Liver (tissue), 9 donors: ENCODE measurements around the gene EMC1. TPM values are rescaled to one million over a fixed set of nuclear protein-coding genes. Genes with fewer than 3 reads are reported as not detected.

Source experiments
- DNase-seq: peaks from one replicate; pipeline ENCODE4 v3.0.0-alpha.2; 2017; ENCODE audit warnings: low spot score
- H3K27ac ChIP-seq, 2 donors: one replicate each; pipeline ENCODE4 v1.7.0; 2013; ENCODE audit warnings: inconsistent platforms in 2 of 2, low read length in 2 of 2, control low read depth in 1 of 2, low read depth in 1 of 2, mild to moderate bottlenecking in 1 of 2
- H3K27me3 ChIP-seq, 4 donors: one replicate each; pipeline versions ENCODE4 v1.6.1 to v1.7.0; 2013; ENCODE audit warnings: low read length in 3 of 4, inconsistent platforms in 1 of 4, mild to moderate bottlenecking in 1 of 4, moderate library complexity in 1 of 4; ENCODE audit not compliant: control insufficient read depth in 4 of 4, insufficient read depth in 4 of 4
- H3K36me3 ChIP-seq, 4 donors: one replicate each; pipeline versions ENCODE4 v1.6.1 to v1.7.0; 2013; ENCODE audit warnings: low read length in 3 of 4, mild to moderate bottlenecking in 3 of 4, low read depth in 1 of 4, moderate library complexity in 1 of 4; ENCODE audit not compliant: control insufficient read depth in 4 of 4, insufficient read depth in 3 of 4
- H3K4me1 ChIP-seq, 4 donors: one replicate each; pipeline versions ENCODE4 v1.6.1 to v1.7.0; 2013; ENCODE audit warnings: low read length in 3 of 4, mild to moderate bottlenecking in 3 of 4, moderate library complexity in 1 of 4; ENCODE audit not compliant: control insufficient read depth in 4 of 4, insufficient read depth in 4 of 4
- H3K4me3 ChIP-seq, 3 donors: one replicate each; pipeline versions ENCODE4 v1.6.1 to v1.7.0; 2013; ENCODE audit warnings: low read length in 3 of 3, control low read depth in 1 of 3, low read depth in 1 of 3, mild to moderate bottlenecking in 1 of 3
- H3K9ac ChIP-seq, 2 donors: one replicate each; pipeline ENCODE4 v1.7.0; 2013; ENCODE audit warnings: low read length in 2 of 2, mild to moderate bottlenecking in 2 of 2, moderate library complexity in 2 of 2, control low read depth in 1 of 2, low read depth in 1 of 2
- H3K9me3 ChIP-seq, 4 donors: one replicate each; pipeline versions ENCODE4 v1.6.1 to v1.7.0; 2013; ENCODE audit warnings: low read length in 3 of 4; ENCODE audit not compliant: control insufficient read depth in 4 of 4
- ATF3 ChIP-seq: IDR thresholded peaks from 2 replicates; pipeline ENCODE4 v1.6.1; 2016; ENCODE audit warnings: antibody characterized with exemption
- EGR1 ChIP-seq, 2 donors: IDR thresholded peaks; 2 replicates each; pipeline ENCODE4 v1.6.1; 2016 to 2018; ENCODE audit warnings: antibody characterized with exemption in 2 of 2, low read depth in 2 of 2
- FOXA1 ChIP-seq: IDR thresholded peaks from 2 replicates; pipeline ENCODE4 v1.6.1; 2016; ENCODE audit warnings: antibody characterized with exemption
- FOXA2 ChIP-seq: IDR thresholded peaks from 2 replicates; pipeline ENCODE4 v1.6.1; 2016; ENCODE audit warnings: antibody characterized with exemption
- GABPA ChIP-seq, 2 donors: IDR thresholded peaks in 1 of 2; conservative IDR thresholded peaks in 1 of 2; 2 replicates each; pipeline ENCODE4 v1.6.1; 2016; ENCODE audit warnings: antibody characterized with exemption in 2 of 2, mild to moderate bottlenecking in 1 of 2, moderate library complexity in 1 of 2
- HNF4A ChIP-seq, 2 donors: conservative IDR thresholded peaks; 2 replicates each; pipeline ENCODE4 v1.6.1; 2016; ENCODE audit warnings: antibody characterized with exemption in 2 of 2, mild to moderate bottlenecking in 2 of 2
- HNF4G ChIP-seq: IDR thresholded peaks from 2 replicates; pipeline ENCODE4 v1.6.1; 2016; ENCODE audit warnings: antibody characterized with exemption
- MAX ChIP-seq: IDR thresholded peaks from 2 replicates; pipeline ENCODE4 v1.6.1; 2016; ENCODE audit warnings: antibody characterized with exemption
- NR2F2 ChIP-seq: IDR thresholded peaks from 2 replicates; pipeline ENCODE4 v1.6.1; 2016; ENCODE audit warnings: antibody characterized with exemption
- RAD21 ChIP-seq, 2 donors: IDR thresholded peaks; 2 replicates each; pipeline ENCODE4 v1.6.1; 2016; ENCODE audit warnings: antibody characterized with exemption in 2 of 2, mild to moderate bottlenecking in 2 of 2
- REST ChIP-seq: IDR thresholded peaks from 2 replicates; pipeline ENCODE4 v1.6.1; 2016; ENCODE audit warnings: antibody characterized with exemption, mild to moderate bottlenecking
- RXRA ChIP-seq, 2 donors: IDR thresholded peaks; 2 replicates each; pipeline ENCODE4 v1.6.1; 2017 to 2018; ENCODE audit warnings: antibody characterized with exemption in 2 of 2, mild to moderate bottlenecking in 1 of 2
- SP1 ChIP-seq: IDR thresholded peaks from 2 replicates; pipeline ENCODE4 v1.6.1; 2018; ENCODE audit warnings: antibody characterized with exemption, mild to moderate bottlenecking
- TAF1 ChIP-seq: conservative IDR thresholded peaks from 2 replicates; pipeline ENCODE4 v1.6.1; 2016; ENCODE audit warnings: antibody characterized with exemption, mild to moderate bottlenecking
- YY1 ChIP-seq: IDR thresholded peaks from 2 replicates; pipeline ENCODE4 v1.6.1; 2016; ENCODE audit warnings: antibody characterized with exemption, mild to moderate bottlenecking
- WGBS: extraction: QIAGEN DNeasy Blood & Tissue Kit; methylation state at CpG from one replicate; pipeline ENCODE4 v1.1.7; 2013; 5-methylcytosine and 5-hydroxymethylcytosine counted together
- polyA plus RNA-seq, 2 donors: library from polyadenylated mRNA; stranded (reverse) in 1 of 2; unstranded in 1 of 2; fragments of 200-250 nt in 1 of 2; fragments of >200 nt in 1 of 2; fragmentation: Nextera tagmentation in 1 of 2; extraction: Ambion mirVana in 1 of 2; gene quantifications; one replicate each; pipeline versions ENCODE4 v1.2.1 to v1.2.3, GENCODE V29; 2013 to 2015
- total RNA-seq, 2 donors: library from RNA; depleted of rRNA; stranded (reverse); fragments of >200 nt; gene quantifications; one replicate each; pipeline ENCODE4 v1.2.3, GENCODE V29; 2014
- TF ChIP-seq, protein P1 (sequence below): fragments of 150-350 bp; IDR thresholded peaks from 2 replicates; pipeline ENCODE4 v1.5.1; 2017; ENCODE audit warnings: improper control_type of control experiment, low read depth, low read length; ENCODE audit not compliant: missing input control
- donor health status: healthy.
- donor health status: healthy.
- donor health status: healthy.
- donor health status: healthy.
- donor health status: healthy.

Gene EMC1
- total and polyA plus RNA-seq, 4 donors, result 8.0 to 33.6 (median 14.8) TPM

DNA sequence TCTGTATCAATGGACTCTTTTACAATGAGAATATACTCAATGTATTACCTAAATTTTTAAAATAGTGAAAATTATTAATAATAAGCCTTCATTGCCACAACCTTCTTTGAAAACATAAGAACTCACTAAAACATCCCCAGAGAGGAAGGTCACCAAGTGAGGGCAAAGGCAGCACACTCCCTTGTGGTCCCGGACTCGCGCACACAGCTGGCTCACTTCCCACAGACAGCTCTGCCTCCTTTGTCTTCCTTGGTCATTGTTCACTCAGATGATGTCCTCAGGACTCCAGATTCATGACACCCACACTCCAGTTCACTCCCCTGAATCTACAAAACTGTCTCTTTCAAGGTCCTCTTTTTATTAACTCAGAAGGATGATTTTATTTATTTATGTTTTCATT, 22.1 kb downstream of the EMC1 start:
- DNase-seq, result no peak

GRCh38 chr1:19222979-19223824, 28.1 kb downstream of the EMC1 start:
- Histone ChIP-seq H3K4me3 (no peak overlapping the region), H3K27ac (no peak overlapping the region), H3K27me3 (no peaks in the 10 kb centered on the region), H3K9ac (no peak overlapping the region), H3K9me3 (no peaks in the 10 kb centered on the region), H3K36me3 (peaks cover 16 to 82% (median 60%) of the 10 kb centered on the region in 4 donors), H3K4me1 (no peaks in the 10 kb centered on the region)
- TF ChIP-seq MAX (no peak), FOXA2 (no peak), RXRA (IDR thresholded peaks at IDR 0.05) (no peak), SP1 (no peak)
- no peak for DNase-seq
- WGBS, result 84% methylated on average over 15 of the region's 15 CpGs

More for the DNA sequence above, 22.1 kb downstream of the EMC1 start:
- Histone ChIP-seq H3K36me3 (peaks cover 31 to 68% (median 43%) of the 10 kb centered on the region in 4 donors), H3K9me3 (no peaks in the 10 kb centered on the region), H3K27me3 (no peaks in the 10 kb centered on the region), H3K9ac (no peak overlapping the region), H3K4me3 (no peak overlapping the region), H3K4me1 (peaks cover 3 to 16% (median 15%) of the 10 kb centered on the region in 4 donors), H3K27ac (no peak overlapping the region)
- WGBS, result 83% methylated on average over 3 of the region's 3 CpGs
- TF ChIP-seq EGR1 (IDR thresholded peaks at IDR 0.05; ENCODE audit: low read depth in 2 of 2) (no peak), SP1 (no peak), REST (no peak), RAD21 (IDR thresholded peaks at IDR 0.05) (no peak), FOXA1 (no peak), ATF3 (no peak), TAF1 (no peak), HNF4G (no peak), GABPA (IDR thresholded peaks at IDR 0.05 in 1 of 2, conservative IDR thresholded peaks at IDR 0.05 in 1 of 2) (no peak), FOXA2 (no peak), HNF4A (conservative IDR thresholded peaks at IDR 0.05) (no peak), NR2F2 (no peak), YY1 (no peak)
- TF ChIP-seq, protein P1, sequence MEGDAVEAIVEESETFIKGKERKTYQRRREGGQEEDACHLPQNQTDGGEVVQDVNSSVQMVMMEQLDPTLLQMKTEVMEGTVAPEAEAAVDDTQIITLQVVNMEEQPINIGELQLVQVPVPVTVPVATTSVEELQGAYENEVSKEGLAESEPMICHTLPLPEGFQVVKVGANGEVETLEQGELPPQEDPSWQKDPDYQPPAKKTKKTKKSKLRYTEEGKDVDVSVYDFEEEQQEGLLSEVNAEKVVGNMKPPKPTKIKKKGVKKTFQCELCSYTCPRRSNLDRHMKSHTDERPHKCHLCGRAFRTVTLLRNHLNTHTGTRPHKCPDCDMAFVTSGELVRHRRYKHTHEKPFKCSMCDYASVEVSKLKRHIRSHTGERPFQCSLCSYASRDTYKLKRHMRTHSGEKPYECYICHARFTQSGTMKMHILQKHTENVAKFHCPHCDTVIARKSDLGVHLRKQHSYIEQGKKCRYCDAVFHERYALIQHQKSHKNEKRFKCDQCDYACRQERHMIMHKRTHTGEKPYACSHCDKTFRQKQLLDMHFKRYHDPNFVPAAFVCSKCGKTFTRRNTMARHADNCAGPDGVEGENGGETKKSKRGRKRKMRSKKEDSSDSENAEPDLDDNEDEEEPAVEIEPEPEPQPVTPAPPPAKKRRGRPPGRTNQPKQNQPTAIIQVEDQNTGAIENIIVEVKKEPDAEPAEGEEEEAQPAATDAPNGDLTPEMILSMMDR, result no peak
